ENCODE results near the gene NRXN3. TPM values are rescaled to one million over a fixed set of nuclear protein-coding genes. Genes with fewer than 3 reads are reported as not detected.

Gene NRXN3
- total and polyA plus RNA-seq, 2 donors (not counting 1 experiment from before 2014, with no cell fraction given), result 0.83 to 34.6 TPM

- no peaks in the 10 kb centered on the region for H4K20me1 ChIP-seq (ENCODE audit: control insufficient read depth, extremely low read depth, insufficient read depth, low read length)
- no peaks in the 10 kb centered on the region for H3K36me3 ChIP-seq (ENCODE audit: control insufficient read depth, insufficient read depth, low read length)
- H3K27me3 ChIP-seq (ENCODE audit: control insufficient read depth, insufficient read depth, low read length), result no peaks in the 10 kb centered on the region
- TF ChIP-seq EZH2 (IDR thresholded peaks at IDR 0.05; ENCODE audit: low read length, missing control alignments), result no peak
- no peak for TF ChIP-seq CTCF (conservative IDR thresholded peaks at IDR 0.05 in 1 of 2, IDR thresholded peaks at IDR 0.05 in 1 of 2; ENCODE audit: low read depth in 1 of 2, low read length in 2 of 2)
- no peak overlapping the region for H3K4me2 ChIP-seq (ENCODE audit: extremely low read depth, insufficient read depth, low read length)
- no peak overlapping the region for H3K4me3 ChIP-seq (replicated peaks in 1 of 4; ENCODE audit: control extremely low read depth in 1 of 4, insufficient read depth in 1 of 4, low read depth in 3 of 4, low read length in 4 of 4)
- no peak for DNase-seq (ENCODE audit: low read depth in 2 of 2)
- H3K27ac ChIP-seq (ENCODE audit: insufficient read depth, low read length), result no peak overlapping the region
- no peak overlapping the region for H2AFZ ChIP-seq (ENCODE audit: low read length)
- H3K9ac ChIP-seq (ENCODE audit: insufficient read depth, low read length), result no peak overlapping the region
- H3K9me3 ChIP-seq (ENCODE audit: control insufficient read depth, insufficient read depth, low read depth, low read length), result no peaks in the 10 kb centered on the region
- H3K4me1 ChIP-seq (ENCODE audit: control insufficient read depth, extremely low read depth, insufficient read depth, low read length), result no peaks in the 10 kb centered on the region
- H3K79me2 ChIP-seq (ENCODE audit: control insufficient read depth, insufficient read depth, low read length), result no peaks in the 10 kb centered on the region
Observed at GRCh38 chr14:78488938-78489337, 318.8 kb downstream of the NRXN3 start.

GRCh38 chr14:78491048-78491447, 320.9 kb downstream of the NRXN3 start:
- no peaks in the 10 kb centered on the region for H4K20me1 ChIP-seq (ENCODE audit: control insufficient read depth, extremely low read depth, insufficient read depth, low read length)
- no peak overlapping the region for H3K27ac ChIP-seq (ENCODE audit: insufficient read depth, low read length)
- no peak overlapping the region for H3K9ac ChIP-seq (ENCODE audit: insufficient read depth, low read length)
- no peaks in the 10 kb centered on the region for H3K9me3 ChIP-seq (ENCODE audit: control insufficient read depth, insufficient read depth, low read depth, low read length)
- H3K36me3 ChIP-seq (ENCODE audit: control insufficient read depth, insufficient read depth, low read length), result no peaks in the 10 kb centered on the region
- no peak overlapping the region for H3K4me2 ChIP-seq (ENCODE audit: extremely low read depth, insufficient read depth, low read length)
- H3K4me3 ChIP-seq (replicated peaks in 1 of 4; ENCODE audit: control extremely low read depth in 1 of 4, insufficient read depth in 1 of 4, low read depth in 3 of 4, low read length in 4 of 4), result no peak overlapping the region
- no peaks in the 10 kb centered on the region for H3K4me1 ChIP-seq (ENCODE audit: control insufficient read depth, extremely low read depth, insufficient read depth, low read length)
- H3K79me2 ChIP-seq (ENCODE audit: control insufficient read depth, insufficient read depth, low read length), result no peaks in the 10 kb centered on the region
- TF ChIP-seq CTCF (conservative IDR thresholded peaks at IDR 0.05 in 1 of 2, IDR thresholded peaks at IDR 0.05 in 1 of 2; ENCODE audit: low read depth in 1 of 2, low read length in 2 of 2) (no peak), EZH2 (IDR thresholded peaks at IDR 0.05; ENCODE audit: low read length, missing control alignments) (no peak)
- H2AFZ ChIP-seq (ENCODE audit: low read length), result no peak overlapping the region
- no peaks in the 10 kb centered on the region for H3K27me3 ChIP-seq (ENCODE audit: control insufficient read depth, insufficient read depth, low read length)
- no peak for DNase-seq (ENCODE audit: low read depth in 2 of 2)

- H4K20me1 ChIP-seq (ENCODE audit: control insufficient read depth, extremely low read depth, insufficient read depth, low read length), result no peaks in the 10 kb centered on the region
Observed at GRCh38 chr14:78498062-78498595, 328.0 kb downstream of the NRXN3 start.

More at GRCh38 chr14:78498062-78498595, 328.0 kb downstream of the NRXN3 start:
- Histone ChIP-seq H3K27me3 (ENCODE audit: control insufficient read depth, insufficient read depth, low read length) (no peaks in the 10 kb centered on the region), H2AFZ (ENCODE audit: low read length) (no peak overlapping the region), H3K4me2 (ENCODE audit: extremely low read depth, insufficient read depth, low read length) (no peak overlapping the region), H3K9ac (ENCODE audit: insufficient read depth, low read length) (no peak overlapping the region), H3K4me1 (ENCODE audit: control insufficient read depth, extremely low read depth, insufficient read depth, low read length) (no peaks in the 10 kb centered on the region), H3K4me3 (replicated peaks in 1 of 4; ENCODE audit: control extremely low read depth in 1 of 4, insufficient read depth in 1 of 4, low read depth in 3 of 4, low read length in 4 of 4) (no peak overlapping the region), H3K36me3 (ENCODE audit: control insufficient read depth, insufficient read depth, low read length) (no peaks in the 10 kb centered on the region), H3K27ac (ENCODE audit: insufficient read depth, low read length) (no peak overlapping the region), H3K9me3 (ENCODE audit: control insufficient read depth, insufficient read depth, low read depth, low read length) (no peaks in the 10 kb centered on the region), H3K79me2 (ENCODE audit: control insufficient read depth, insufficient read depth, low read length) (no peaks in the 10 kb centered on the region)
- TF ChIP-seq CTCF (conservative IDR thresholded peaks at IDR 0.05 in 1 of 2, IDR thresholded peaks at IDR 0.05 in 1 of 2; ENCODE audit: low read depth in 1 of 2, low read length in 2 of 2) (no peak), EZH2 (IDR thresholded peaks at IDR 0.05; ENCODE audit: low read length, missing control alignments) (no peak)
- no peak for DNase-seq (ENCODE audit: low read depth in 2 of 2)

Data from fibroblast of lung (primary cell).